Rectal smooth muscle tissue (tissue), 1 donor: ENCODE measurements around the gene HCN2.
"Not testable (repeated sequence)": the region's sequence is repeated elsewhere in the genome, so short reads cannot be mapped to it uniquely, and the experiment has no call there.

ENCODE experiments used
- H3K27ac ChIP-seq: one replicate; pipeline ENCODE4 v1.7.0; 2013; ENCODE audit warnings: low read depth, low read length, inconsistent platforms
- H3K27me3 ChIP-seq: one replicate; pipeline ENCODE4 v1.7.0; 2013; ENCODE audit warnings: low read length; ENCODE audit not compliant: control insufficient read depth, insufficient read depth
- H3K36me3 ChIP-seq: one replicate; pipeline ENCODE4 v1.7.0; 2013; ENCODE audit warnings: low read length; ENCODE audit not compliant: control insufficient read depth, insufficient read depth
- H3K4me1 ChIP-seq: one replicate; pipeline ENCODE4 v1.7.0; 2013; ENCODE audit warnings: low read length; ENCODE audit not compliant: control insufficient read depth, insufficient read depth
- H3K4me3 ChIP-seq: one replicate; pipeline ENCODE4 v1.7.0; 2013; ENCODE audit warnings: low read length
- H3K9ac ChIP-seq: one replicate; pipeline ENCODE4 v1.7.0; 2013; ENCODE audit warnings: low read length

Gene HCN2

DNA sequence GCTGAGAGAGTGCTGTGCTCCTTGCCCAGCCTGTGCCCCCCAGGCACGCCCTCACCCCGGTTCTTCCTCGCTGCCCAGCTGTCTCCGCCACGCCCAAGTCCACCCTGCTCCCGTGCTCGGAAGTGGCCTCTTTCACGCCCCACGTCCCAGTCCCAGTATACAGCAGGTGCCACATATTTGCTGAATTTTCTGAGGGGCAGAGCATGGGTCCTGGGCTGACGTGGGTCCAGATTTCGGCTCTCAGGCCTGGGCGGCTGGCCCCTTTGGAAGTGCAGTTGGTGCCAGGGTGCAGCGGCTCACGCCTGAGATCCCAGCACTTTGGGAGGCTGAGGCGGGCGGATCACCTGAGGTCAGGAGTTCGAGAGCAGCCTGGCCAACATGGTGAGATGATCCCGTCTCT is 3.4 kb downstream of the HCN2 start:
- Histone ChIP-seq H3K4me1 (no peaks in the 10 kb centered on the region), H3K27ac (no peak overlapping the region), H3K9ac (no peak overlapping the region), H3K36me3 (no peaks in the 10 kb centered on the region), H3K4me3 (no peak overlapping the region), H3K27me3 (peaks cover 24% of the 10 kb centered on the region)

DNA sequence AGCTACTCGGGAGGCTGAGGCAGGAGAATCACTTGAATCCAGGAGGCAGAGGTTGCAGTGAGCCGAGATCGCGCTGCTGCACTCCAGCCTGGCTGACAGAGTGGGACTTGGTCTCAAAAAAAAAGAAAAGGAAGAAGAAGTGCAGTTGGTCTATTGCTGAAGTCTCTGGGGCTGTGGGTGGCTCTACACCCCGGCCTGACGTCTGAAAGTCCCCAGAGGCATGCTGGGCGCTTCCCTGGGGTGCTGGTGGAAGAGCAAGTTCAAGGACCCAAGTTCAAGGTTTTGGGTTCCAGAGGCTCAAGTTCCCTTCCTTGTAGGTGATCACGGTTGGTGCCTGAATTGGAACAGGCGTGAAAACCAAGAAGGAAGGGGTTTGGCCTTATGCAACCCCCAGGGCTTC is 3.8 kb downstream of the HCN2 start:
- Histone ChIP-seq H3K27ac (no peak overlapping the region), H3K27me3 (peaks cover 23% of the 10 kb centered on the region), H3K36me3 (no peaks in the 10 kb centered on the region), H3K9ac (no peak overlapping the region), H3K4me3 (no peak overlapping the region), H3K4me1 (no peaks in the 10 kb centered on the region)

DNA sequence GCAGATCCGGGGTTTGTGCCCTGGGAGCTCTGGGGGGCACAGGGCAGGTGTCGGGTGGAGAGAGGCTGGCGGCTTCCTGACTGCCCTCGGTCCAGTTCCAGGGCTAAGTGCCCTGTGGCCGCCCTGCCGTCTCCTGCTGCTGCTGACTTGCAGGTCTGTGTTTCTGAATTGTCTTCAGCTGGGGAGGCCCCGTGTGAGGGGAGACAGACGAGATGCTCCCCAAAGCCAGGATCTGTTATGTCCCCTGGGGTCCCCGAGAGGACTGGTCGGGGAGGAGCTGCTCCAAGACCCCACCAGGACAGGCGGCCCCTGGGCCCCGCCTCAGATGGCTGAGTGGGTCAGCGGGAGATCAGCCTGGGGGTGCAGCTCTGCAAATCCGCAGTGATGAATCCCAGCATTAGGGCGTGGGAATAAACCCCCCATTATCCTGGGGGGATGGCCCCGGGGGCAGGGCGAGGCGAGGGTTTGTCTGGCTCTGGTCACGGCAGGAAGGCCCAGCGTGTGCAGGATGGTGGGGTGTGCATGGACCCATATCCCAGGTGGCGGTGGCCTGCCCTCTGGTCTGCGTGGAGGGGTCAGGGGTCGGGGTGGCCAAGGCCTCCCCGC is 4.7 kb downstream of the HCN2 start:
- Histone ChIP-seq H3K4me3 (no peak overlapping the region), H3K4me1 (no peaks in the 10 kb centered on the region), H3K27me3 (peaks cover 15% of the 10 kb centered on the region), H3K36me3 (no peaks in the 10 kb centered on the region), H3K9ac (no peak overlapping the region), H3K27ac (no peak overlapping the region)

DNA sequence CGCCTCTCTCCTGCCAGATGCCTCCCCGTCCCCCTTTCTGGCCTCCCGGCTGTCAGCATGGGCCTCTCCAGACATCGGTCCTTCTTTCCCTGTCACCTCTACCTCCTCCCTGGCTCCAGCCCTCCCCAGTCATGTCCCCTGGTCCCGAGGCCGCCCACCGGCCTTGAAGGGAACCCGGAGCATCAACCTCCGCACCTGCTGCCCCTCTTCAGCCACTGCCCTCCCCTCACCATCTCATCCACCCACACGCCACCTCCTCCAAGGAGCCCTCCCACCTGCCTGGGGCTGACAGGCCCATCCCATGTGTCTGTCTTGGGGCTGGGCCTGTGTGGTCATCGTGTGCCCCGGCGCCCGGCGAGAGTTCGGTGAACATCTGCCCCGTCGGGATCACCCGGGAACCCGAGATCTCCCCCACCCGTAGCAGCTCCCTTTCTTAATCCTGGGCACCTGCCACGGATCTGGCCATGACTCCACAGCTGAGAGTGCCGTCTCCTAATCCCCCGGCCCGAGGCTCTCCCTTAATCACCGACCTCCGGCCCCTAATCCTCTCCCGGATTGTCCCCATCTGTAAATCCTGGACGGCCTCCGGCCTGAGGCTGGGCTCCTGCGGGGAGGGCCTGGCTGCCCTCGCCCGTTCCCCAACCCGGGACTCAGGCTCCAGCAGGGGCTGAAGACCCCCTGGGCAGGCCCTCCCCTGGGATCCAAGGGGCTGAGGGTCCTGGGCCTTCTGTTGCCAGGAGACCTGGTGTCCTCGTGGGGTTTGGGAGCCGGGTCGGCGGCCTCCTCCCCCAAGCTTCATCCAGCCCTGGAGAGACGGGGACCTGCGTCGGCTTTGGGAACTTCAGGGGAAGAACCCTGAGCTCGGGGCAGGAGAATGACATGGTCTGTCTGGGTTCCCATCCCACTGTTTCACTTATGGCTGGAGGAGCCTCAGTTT is 5.9 kb downstream of the HCN2 start:
- Histone ChIP-seq H3K36me3 (no peaks in the 10 kb centered on the region), H3K4me3 (no peak overlapping the region), H3K27me3 (peaks cover 14% of the 10 kb centered on the region), H3K27ac (no peak overlapping the region), H3K9ac (no peak overlapping the region), H3K4me1 (no peaks in the 10 kb centered on the region)

DNA sequence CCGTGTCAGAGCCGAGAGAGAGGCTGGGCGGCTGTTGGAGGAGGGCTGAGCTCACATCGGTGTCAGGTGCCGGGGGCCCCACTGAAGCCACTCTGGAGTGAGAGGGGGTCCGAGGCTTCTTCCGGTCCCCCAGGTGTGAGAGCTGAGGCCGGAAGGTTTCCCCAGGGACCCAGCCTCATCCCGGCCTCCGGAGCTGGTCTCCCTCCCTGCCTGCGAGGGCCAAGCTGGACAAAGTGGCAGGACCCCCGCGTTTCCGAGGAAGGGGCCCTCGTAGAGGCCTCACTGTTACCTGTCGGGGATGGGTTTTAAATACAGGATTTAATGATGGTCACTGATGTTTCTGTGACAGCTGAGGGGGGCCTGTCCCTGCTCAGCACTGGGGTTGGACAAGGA is 6.6 kb downstream of the HCN2 start:
- Histone ChIP-seq H3K36me3 (no peaks in the 10 kb centered on the region), H3K4me3 (no peak overlapping the region), H3K27me3 (peaks cover 9% of the 10 kb centered on the region), H3K9ac (no peak overlapping the region), H3K4me1 (no peaks in the 10 kb centered on the region), H3K27ac (no peak overlapping the region)

DNA sequence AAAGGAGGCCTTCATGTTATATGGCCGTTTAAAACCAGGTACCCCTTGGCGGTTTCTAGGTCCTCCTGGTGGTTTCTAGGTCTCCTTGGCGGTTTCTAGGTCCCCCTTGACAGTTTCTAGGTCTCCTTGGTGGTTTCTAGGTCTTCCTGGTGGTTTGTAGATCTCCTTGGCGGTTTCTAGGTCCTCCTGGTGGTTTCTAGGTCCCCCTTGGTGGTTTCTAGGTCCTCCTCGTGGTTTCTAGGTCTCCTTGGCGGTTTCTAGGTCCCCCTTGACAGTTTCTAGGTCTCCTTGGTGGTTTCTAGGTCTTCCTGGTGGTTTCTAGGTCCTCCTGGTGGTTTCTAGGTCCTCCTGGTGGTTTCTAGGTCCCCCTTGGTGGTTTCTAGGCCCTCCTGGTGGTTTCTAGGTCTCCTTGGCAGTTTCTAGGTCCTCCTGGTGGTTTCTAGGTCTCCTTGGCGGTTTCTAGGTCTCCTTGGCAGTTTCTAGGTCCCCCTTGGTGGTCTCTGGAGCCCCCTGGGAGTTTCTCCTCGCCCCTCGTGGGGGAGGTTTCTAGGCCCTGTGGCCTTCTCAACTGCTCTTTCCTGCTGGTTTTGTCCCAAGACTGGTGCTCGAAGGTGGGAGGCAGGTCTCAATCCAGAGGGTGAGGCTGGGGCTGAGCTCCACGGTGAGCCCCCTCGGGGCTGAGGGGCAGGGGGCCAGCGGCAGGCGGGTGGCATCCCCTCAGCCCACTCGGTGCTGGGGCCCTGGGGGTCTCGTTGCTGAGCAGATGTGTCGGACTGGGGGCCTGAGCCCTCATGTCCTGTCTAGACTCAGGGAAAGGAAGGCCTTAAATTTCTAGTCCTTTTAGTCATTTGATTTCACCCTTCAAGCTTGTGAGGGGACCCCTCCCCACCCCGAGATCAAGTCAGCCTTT is 8.0 kb downstream of the HCN2 start:
- Histone ChIP-seq H3K27ac (no peak overlapping the region), H3K36me3 (no peaks in the 10 kb centered on the region), H3K27me3 (no peaks in the 10 kb centered on the region), H3K9ac (no peak overlapping the region), H3K4me3 (no peak overlapping the region), H3K4me1 (no peaks in the 10 kb centered on the region)

DNA sequence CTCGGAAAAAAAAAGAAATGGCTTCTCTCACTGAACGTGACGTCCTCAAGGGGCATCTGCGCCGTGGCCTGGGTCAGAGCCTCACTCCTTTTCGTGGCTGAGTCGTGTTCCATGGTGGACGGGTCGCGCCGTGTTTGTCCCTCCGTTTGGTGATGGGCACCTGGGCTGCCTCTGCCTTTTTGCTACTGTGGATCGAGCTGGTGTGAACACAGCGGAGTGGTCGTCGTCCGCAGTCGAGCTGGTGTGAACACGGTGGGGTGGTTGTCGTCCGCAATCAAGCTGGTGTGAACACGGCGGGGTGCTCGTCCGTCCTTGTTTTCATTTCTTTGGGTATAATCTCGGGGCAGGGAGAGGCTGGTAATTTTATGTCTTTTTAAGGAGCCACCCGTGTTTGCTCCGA is 11.6 kb downstream of the HCN2 start:
- no peak overlapping the region for H3K9ac ChIP-seq
- H3K4me1 ChIP-seq: no peaks in the 10 kb centered on the region
- H3K27ac ChIP-seq: no peak overlapping the region
- no peak overlapping the region for H3K4me3 ChIP-seq
- H3K27me3 ChIP-seq: no peaks in the 10 kb centered on the region
- H3K36me3 ChIP-seq: no peaks in the 10 kb centered on the region

DNA sequence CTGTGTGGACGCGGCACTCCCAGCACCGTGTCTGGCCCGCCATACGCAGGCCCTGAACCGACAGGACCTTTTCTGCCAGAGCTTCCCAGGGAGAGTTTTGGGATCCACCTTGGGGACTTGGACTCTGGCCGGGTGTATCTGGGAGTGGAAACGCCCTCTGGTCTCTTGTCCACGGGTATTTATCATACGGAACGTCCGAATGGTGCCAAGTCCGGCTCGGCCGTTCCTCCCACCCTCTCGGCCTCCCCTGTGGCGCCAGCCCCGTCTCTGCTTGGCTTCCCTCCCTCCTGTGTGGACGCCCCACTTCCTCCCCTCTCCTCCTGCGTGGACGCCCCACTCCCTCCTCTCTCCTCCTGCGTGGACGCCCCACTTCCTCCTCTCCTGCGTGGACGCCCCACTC is 12.1 kb downstream of the HCN2 start:
- Histone ChIP-seq H3K36me3 (no peaks in the 10 kb centered on the region), H3K9ac (no peak overlapping the region), H3K27me3 (no peaks in the 10 kb centered on the region), H3K4me3 (no peak overlapping the region), H3K4me1 (no peaks in the 10 kb centered on the region), H3K27ac (no peak overlapping the region)

DNA sequence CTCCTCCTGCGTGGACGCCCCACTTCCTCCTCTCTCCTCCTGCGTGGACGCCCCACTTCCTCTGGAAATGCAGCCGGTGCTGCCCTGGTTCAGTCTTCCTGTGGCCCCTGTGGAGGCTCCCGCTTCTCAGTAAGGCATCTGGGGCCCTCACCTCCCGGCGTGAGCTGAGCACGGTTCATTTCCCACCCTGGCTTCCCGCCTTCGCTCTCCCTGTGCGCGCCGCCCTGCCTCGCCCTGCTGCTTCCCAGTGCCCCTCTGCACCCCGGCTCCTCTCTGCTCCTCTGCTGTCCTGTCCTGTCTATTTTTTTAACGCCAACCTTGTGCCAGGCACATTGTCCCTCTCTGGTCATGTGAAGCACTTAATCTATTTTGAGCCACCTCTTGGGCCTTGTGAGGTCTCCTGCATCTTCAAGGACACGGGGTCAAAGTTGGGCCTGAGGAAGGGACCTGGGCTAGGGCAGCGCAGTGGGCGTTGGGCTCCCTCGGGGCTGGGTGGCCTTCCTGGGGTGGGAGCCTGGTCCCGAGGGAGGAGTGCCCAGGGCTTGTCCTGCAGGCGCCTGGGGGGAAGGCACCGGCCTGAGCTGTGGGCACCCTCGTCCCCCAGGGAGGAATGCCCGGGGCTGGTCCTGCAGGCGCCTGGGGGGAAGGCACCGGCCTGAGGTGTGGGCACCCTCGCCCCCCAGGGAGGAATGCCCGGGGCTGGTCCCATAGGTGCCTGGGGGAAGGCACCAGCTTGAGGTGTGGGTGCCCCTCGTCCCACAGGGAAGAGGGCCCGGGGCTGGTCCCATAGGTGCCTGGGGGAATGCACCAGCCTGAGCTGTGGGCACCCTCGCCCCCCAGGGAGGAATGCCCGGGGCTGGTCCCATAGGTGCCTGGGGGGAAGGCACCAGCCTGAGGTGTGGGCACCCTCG is 13.0 kb downstream of the HCN2 start:
- no peaks in the 10 kb centered on the region for H3K36me3 ChIP-seq
- no peaks in the 10 kb centered on the region for H3K27me3 ChIP-seq
- no peaks in the 10 kb centered on the region for H3K4me1 ChIP-seq
- no peak overlapping the region for H3K4me3 ChIP-seq
- no peak overlapping the region for H3K9ac ChIP-seq
- H3K27ac ChIP-seq: no peak overlapping the region

DNA sequence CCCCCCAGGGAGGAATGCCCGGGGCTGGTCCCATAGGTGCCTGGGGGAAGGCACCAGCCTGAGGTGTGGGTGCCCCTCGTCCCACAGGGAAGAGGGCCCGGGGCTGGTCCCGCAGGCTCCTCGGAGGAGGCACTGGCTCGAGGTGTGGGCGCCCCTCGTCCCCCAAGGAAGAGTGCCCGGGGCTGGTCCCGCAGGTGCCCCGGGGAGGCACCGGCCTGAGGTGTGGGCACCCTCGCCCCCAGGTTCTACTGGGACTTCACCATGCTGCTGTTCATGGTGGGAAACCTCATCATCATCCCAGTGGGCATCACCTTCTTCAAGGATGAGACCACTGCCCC is 13.6 kb downstream of the HCN2 start:
- H3K4me3 ChIP-seq, H3K4me1 ChIP-seq, H3K27ac ChIP-seq, H3K36me3 ChIP-seq, H3K27me3 ChIP-seq, H3K9ac ChIP-seq: not testable (repeated sequence)

DNA sequence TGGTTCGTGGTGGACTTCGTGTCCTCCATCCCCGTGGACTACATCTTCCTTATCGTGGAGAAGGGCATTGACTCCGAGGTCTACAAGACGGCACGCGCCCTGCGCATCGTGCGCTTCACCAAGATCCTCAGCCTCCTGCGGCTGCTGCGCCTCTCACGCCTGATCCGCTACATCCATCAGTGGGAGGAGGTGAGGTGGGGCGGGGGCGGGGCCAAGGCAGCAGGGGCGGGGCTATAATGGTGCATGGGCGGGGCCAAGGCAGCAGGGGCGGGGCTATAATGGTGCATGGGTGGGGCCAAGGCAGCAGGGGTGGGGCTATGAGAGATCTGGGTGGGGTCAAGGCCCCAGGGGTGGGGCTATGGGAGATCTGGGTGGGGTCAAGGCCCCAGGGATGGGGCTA is 14.1 kb downstream of the HCN2 start:
- H3K9ac ChIP-seq, H3K36me3 ChIP-seq, H3K27ac ChIP-seq, H3K4me3 ChIP-seq, H3K27me3 ChIP-seq, H3K4me1 ChIP-seq: not testable (repeated sequence)

DNA sequence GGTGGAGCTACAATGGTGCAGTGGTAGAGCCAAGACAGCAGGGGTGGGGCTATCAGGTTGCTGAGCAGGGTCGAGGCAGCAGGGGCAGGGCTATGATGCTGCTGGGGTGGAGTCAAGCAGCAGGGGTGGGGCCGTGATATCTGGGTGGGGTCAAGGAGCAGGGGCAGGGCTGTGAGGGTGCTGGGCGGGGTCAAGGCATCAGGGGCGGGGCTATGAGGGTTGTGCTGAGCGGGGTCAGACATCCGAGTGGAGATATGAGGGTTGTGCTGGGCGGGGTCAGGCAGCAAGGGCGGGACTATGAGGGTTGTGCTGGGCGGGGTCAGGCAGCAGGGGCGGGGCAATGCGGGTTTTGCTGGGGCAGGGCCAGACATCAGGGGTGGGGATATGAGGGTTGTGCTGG is 14.7 kb downstream of the HCN2 start:
- H3K9ac ChIP-seq: no peak overlapping the region
- H3K36me3 ChIP-seq: no peaks in the 10 kb centered on the region
- H3K4me1 ChIP-seq: no peaks in the 10 kb centered on the region
- no peak overlapping the region for H3K27ac ChIP-seq
- H3K27me3 ChIP-seq: no peaks in the 10 kb centered on the region
- H3K4me3 ChIP-seq: no peak overlapping the region
